HT1080 (cell line): ENCODE measurements around the gene RYR2. TPM values are rescaled to one million over a fixed set of nuclear protein-coding genes. Genes with fewer than 3 reads are reported as not detected.
A peak's percentile ranks its signal among the peaks of the same experiment; 100 is the strongest.

Experiments used
- DNase-seq: peaks from one replicate; pipeline ENCODE4 v3.0.0-alpha.2; 2015; ENCODE audit warnings: low read depth
- total RNA-seq: library from RNA; depleted of rRNA; stranded (reverse); fragments of >200 nt; shearing (Covaris generic); gene quantifications from 2 replicates; pipeline ENCODE4 v1.2.3, GENCODE V29; 2014

Gene RYR2
- total RNA-seq, 1 experiment from 2014 or later = 0.40 TPM

GRCh38 chr1:237197470-237198425 lies 155.8 kb downstream of the RYR2 start:
- DNase-seq = peak; percentile 20

GRCh38 chr1:237199026-237199425 lies 157.0 kb downstream of the RYR2 start:
- DNase-seq = peak; percentile 70

GRCh38 chr1:237201155-237201554 lies 159.2 kb downstream of the RYR2 start:
- no peak for DNase-seq

- no peak for DNase-seq
These were observed 162.9 kb downstream of the RYR2 start for GRCh38 chr1:237204841-237205240.

GRCh38 chr1:237205400-237206064 lies 163.5 kb downstream of the RYR2 start:
- DNase-seq = peak; percentile 80

GRCh38 chr1:237206065-237206414 lies 164.1 kb downstream of the RYR2 start:
- DNase-seq = no peak

- DNase-seq = no peak
These were observed 169.0 kb downstream of the RYR2 start for GRCh38 chr1:237211031-237211430.

- no peak for DNase-seq
These were observed 169.6 kb downstream of the RYR2 start for GRCh38 chr1:237211540-237211939.

GRCh38 chr1:237219751-237220642 lies 178.0 kb downstream of the RYR2 start:
- no peak for DNase-seq

GRCh38 chr1:237223419-237223818 lies 181.4 kb downstream of the RYR2 start:
- DNase-seq = no peak

- DNase-seq = no peak
These were observed 184.4 kb downstream of the RYR2 start for GRCh38 chr1:237226177-237226944.

- DNase-seq = no peak
These were observed 185.5 kb downstream of the RYR2 start for GRCh38 chr1:237227476-237227875.

- DNase-seq = no peak
These were observed 186.4 kb downstream of the RYR2 start for GRCh38 chr1:237228421-237228820.

- DNase-seq = no peak
These were observed 187.3 kb downstream of the RYR2 start for GRCh38 chr1:237229333-237229732.

- DNase-seq = no peak
These were observed 190.5 kb downstream of the RYR2 start for GRCh38 chr1:237232501-237232900.

GRCh38 chr1:237235091-237235490 lies 193.1 kb downstream of the RYR2 start:
- DNase-seq = no peak

- DNase-seq = no peak
These were observed 195.7 kb downstream of the RYR2 start for GRCh38 chr1:237237721-237238120.

- DNase-seq = no peak
These were observed 197.3 kb downstream of the RYR2 start for GRCh38 chr1:237239248-237239647.

- DNase-seq = no peak
These were observed 199.1 kb downstream of the RYR2 start for GRCh38 chr1:237241038-237241437.

GRCh38 chr1:237244778-237245177 lies 202.8 kb downstream of the RYR2 start:
- no peak for DNase-seq

- no peak for DNase-seq
These were observed 205.5 kb downstream of the RYR2 start for GRCh38 chr1:237247442-237247841.
